Stimulated activated CD4-positive, alpha-beta T cell treated with anti-CD3 and anti-CD28 coated beads, Interleukin-15, amount 100 ng/mL, for 1 hour (primary cell): ENCODE measurements around the gene CTDSPL.

ENCODE experiments used
- DNase-seq, 2 donors: peaks; one replicate each; pipeline ENCODE4 v3.0.0-alpha.2; 2020; ENCODE audit warnings: low read depth in 1 of 2, low spot score in 1 of 2

The CTDSPL gene

GRCh38 chr3:37941608-37942508, 80.2 kb downstream of the CTDSPL start:
- no peak for DNase-seq

DNA sequence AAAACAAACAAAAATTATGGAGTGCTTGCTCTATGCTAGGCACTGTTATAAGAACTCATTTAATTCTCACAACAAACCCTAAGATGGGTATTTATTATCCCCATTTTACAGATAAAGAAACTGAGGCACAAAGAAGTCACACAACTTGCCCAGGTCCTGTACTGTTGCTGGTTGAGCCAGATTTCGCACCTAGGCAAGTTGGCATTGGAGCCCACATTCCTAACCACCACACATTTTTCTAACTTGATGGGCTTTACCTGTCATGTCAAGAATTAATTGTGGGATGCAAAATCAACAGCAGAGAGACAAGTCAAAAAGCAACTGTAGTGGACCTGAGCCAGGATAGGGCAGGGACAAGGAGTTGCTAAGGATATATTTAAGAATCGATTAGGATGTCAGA, 81.0 kb downstream of the CTDSPL start:
- no peak for DNase-seq

GRCh38 chr3:37943126-37943525, 81.4 kb downstream of the CTDSPL start:
- no peak for DNase-seq

DNA sequence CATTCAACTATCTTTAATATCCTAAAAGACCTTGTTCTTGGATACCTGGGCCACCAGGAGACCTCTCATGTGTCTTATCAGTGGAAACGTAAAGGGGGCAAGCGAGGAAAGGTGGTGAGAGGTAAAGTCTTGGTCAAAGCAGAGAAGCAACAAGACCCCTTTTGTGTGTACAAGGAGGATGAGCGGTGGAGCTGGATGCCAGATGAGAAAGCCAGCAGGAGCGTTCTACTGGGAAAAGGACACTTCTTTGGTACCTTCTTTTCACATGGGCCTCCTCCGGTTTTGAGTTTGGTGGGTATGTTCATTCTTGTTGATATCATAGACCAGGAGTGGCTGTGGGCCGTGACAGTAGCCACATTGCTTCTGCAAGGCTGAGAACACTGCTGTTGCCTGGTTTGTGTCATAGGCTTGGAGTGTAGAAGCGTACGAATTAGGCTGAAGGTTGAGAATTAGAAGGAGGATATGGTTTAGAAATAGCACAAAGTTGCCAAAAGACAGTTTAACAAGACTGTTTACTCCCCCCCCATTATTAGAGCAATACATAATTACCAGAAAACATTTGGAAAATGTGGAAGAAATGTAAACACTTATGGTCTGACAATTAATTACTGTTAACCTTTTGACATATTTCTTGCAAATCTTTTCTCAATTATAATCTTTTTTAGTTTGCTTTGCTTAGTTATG, 82.1 kb downstream of the CTDSPL start:
- DNase-seq, result no peak

DNA sequence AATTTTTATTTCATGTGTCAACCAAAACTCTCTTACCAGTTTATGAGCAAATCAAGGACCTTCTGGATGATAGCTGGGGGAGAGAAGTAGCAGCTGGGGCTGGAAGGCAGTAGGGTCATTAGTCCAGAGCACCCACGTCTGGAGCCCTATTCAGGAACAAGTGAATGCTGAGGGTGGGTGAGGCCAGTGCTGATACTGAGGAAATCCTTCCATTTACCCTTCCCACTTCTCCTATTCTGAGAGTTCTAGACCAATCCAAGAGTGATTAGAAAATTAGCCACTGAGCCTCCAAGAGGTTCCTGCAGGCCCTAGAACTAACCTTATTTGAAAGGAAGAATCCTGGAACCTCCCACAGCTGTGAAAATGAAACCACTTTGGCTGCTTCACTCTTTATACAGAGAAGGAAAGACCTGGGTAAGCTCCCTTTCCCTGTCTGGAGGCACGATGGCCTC, 82.7 kb downstream of the CTDSPL start:
- no peak for DNase-seq

DNA sequence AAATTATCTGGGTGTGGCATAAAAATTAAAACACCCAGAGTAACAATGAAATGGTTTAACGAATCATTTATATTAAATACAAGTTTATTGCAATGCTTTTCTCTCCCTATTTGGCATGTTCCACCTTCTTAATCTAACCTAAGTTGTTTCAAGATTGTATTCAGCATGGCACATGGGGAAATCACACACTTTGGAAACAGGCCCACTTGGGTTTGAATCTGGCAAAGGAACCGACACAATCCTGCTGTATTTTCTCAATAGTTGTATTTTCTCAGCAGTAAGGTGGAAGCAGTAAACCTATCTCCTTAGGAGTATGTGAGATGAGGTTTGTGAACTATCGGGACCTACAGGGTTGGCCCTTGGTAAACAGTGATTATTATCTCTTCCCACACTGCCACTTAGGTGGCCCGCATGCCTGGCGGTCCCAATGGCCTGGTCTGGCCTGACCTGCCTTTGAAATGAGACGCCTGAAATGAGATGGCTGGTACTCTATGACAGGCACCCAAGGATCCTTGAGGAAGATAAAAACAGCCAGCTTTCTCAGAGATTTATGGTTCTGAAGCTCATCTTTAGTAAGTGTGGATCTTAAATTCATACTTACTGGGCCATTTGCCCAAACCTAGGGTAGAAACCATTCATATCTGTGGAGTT, 83.6 kb downstream of the CTDSPL start:
- no peak for DNase-seq

DNA sequence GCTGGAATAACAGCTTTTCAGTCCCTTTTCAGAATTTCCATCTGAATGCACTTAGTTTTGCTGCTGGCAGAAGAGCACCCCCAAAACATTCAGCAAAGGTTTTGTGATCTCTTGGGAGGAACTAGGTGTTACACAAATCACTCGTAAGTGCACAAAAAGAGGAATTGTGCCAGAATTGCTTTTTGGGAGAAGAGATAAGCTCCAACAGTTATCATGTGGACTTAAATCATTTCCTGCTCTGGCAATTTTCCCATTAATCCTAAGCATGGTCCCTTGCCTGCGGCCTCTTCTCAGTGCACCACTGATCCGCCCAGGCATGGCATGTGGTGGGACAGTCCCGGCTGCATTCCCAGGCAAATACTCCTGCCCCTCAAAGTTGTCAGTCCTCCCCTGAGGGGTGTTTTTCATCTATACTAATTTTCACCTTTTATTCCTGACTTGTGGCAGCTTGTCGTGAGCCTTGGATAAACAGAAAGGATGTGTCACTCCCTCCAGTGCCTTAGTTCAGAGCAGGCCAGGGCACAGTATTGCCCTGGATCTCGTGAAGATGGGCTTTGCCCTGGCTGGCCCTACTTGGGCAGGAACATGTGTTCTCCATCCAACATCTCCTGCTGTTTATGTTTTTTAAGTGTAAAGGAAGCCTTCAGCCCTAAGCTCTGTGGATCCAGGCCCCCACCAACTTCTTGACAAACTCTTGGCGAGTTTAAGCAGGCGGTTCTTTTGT, 84.3 kb downstream of the CTDSPL start:
- no peak for DNase-seq

DNA sequence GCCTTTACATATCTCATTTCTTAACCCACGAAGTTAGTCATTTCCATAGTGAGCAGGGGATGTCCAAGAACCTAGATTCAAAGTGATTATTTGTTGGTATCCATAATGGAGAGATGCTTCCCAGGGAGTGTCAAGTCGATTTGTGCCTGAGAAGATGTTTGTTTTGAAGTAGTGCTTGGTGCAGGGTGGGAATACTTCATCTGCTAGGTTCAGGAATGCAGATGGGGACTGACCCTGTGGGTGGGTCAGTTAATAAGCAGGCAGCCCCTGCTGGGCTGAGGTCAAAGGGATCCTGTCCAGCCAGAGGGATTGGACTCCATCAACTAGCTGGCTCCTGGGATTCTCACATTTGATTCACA, 84.8 kb downstream of the CTDSPL start:
- no peak for DNase-seq

DNA sequence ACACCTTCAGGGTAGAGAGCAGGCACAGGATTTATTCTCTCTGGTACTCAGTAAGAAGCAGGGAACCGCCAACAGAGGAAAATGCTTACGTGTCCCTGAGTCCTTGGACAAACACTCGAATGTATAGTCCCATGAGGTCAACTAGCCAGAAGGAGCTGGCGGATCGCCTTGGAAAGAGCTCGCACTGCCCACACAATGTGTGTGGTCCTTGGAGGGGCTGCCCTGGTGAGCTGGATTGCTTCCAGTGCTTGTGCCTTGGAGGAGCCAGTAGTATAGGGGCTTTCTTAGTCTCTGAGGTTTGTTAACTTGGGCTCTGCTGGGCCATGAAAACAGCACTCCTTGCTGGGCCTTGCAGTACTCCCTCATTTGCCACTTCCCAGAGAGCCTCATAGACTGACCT, 88.2 kb downstream of the CTDSPL start:
- DNase-seq, result no peak

DNA sequence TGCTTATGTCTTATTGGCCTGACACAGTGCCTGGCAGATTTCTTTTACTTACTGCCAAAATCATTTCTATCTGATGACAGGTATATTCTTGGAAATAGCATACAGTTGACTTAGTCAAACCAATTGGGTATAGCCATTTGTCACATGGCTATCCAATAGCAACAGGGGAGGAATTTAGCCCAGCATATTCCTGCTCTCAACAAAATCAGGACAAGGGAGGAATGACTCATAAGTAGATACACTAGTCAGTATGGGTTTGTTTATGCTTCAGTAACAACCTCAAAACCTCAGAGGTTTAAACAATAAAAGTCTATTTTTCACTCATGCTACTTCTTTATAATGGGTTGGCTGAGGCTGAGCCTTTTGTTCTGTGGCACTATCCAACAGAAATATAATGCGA, 90.9 kb downstream of the CTDSPL start:
- DNase-seq, result no peak

DNA sequence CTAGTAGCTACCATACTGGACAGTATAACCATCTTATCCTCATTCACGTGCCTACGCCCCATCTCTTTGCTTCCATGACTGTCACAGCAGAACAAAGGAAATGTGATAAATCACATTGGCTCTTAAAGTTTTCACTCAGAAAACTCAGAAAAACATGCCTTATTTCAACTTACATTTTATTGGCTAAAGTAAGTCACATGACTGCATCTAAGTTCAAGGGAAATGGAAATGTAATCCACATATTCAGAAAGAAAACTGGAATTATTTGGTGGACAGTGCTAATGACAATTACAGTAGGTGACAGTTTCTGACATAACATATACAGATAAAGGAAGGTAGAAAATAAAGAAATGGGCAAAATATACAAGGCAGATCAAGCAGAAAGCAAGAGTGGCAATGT, 91.5 kb downstream of the CTDSPL start:
- DNase-seq, result no peak

GRCh38 chr3:37953707-37954394, 92.2 kb downstream of the CTDSPL start:
- DNase-seq, result no peak

- DNase-seq, result no peak
Observed at GRCh38 chr3:37954881-37955280, 93.2 kb downstream of the CTDSPL start.

DNA sequence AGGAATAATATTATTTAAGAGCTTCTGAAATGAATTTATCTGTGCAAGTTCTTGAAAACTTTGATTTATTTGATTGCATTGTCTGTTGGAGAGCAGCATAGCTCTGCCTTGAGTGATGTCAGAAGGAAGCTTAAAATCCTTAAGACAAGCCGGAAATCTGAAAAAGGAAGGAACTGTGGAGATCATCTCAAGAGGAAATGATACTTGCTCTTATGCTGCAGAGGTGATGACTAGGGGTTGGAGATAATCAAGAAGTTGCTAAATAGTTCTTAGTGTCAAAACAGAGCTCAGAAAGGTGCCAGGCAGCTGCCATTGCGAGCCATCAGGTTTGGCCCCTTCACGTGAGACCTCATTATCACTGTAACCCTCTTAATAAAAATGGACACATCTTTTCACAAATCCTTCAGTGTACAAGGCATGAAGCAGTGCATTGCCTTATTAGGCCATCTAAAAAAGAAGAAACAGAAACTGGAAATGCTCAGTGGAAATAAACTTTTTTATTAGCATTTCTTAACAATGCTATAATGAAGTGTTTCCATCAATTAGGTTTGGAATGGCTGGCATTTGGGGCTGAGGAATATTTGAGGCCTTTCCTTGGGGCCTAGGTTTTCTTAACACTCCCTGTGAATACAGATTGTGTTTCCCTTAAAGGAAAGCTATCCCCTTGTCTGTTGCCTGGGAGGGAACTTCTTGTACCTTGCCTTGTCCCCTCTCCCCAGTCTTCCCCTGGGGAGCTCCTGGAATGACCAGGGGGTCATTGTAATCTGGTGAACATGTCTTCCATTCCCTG, 94.4 kb downstream of the CTDSPL start:
- DNase-seq, result no peak

- no peak for DNase-seq
Observed at GRCh38 chr3:37956723-37957538, 95.3 kb downstream of the CTDSPL start.

GRCh38 chr3:37957539-37957936, 95.9 kb downstream of the CTDSPL start:
- DNase-seq, result no peak

DNA sequence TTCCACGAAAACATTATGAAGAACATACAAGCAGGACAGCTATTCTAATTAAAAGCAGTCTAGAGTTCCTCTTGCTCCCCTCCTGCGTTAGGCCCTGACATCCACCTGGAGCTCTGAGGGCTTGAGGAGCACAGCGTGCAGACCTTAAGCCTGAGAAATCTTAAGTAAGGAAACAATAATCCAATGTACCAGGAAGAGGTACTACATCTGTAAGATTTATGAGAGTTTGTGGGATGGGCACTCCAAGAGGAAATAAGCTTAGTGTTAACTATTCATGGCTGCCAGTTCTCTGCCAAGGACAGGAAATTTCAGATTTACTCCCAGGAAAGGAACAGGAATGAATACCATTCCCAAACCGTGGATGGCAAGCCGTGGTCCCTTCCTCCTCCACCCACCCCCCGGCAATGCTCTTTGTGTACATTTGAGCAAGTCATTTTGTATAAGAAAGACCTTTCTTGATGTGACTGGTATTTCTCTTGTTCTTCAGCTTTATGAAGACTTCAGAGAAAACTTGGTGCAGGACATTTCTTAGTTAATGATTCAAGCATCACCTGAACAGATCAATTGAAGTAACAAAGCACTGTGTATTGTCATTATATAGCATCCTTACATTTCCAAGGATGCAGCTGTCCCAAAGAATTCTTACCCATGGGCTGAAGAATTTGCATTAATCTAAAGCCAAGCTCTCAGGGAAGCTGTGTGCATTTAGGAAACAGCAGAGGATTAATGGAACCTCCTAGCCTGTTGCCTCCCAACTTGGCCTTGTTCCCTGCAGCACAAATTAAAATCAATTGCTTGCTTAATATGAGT, 100.1 kb downstream of the CTDSPL start:
- DNase-seq, result no peak

GRCh38 chr3:37963016-37963415, 101.3 kb downstream of the CTDSPL start:
- no peak for DNase-seq
